Adipocyte (in vitro differentiated cells): ENCODE data around the gene POLD2.
A peak's percentile ranks its signal among the peaks of the same experiment; 100 is the strongest.
"Not testable (repeated sequence)": the region's sequence is repeated elsewhere in the genome, so short reads cannot be mapped to it uniquely, and the experiment has no call there.

ENCODE experiments used
- DNase-seq: peaks from one replicate; pipeline ENCODE4 v3.0.0-alpha.2; 2015; ENCODE audit warnings: low read depth
- H3K27me3 ChIP-seq: replicated peaks from 2 replicates; pipeline ENCODE4 v1.7.0; 2013; ENCODE audit warnings: mild to moderate bottlenecking, low read length, moderate library complexity; ENCODE audit not compliant: control insufficient read depth, insufficient read depth
- H3K36me3 ChIP-seq: 2 replicates; pipeline ENCODE4 v1.7.0; 2013; ENCODE audit warnings: low read length, mild to moderate bottlenecking, moderate library complexity; ENCODE audit not compliant: control insufficient read depth, insufficient read depth, severe bottlenecking
- H3K4me1 ChIP-seq: 2 replicates; pipeline ENCODE4 v1.7.0; 2013; ENCODE audit warnings: mild to moderate bottlenecking, low read length, moderate library complexity; ENCODE audit not compliant: control insufficient read depth, insufficient read depth
- H3K4me3 ChIP-seq: 2 replicates; pipeline ENCODE4 v1.7.0; 2013; ENCODE audit warnings: mild to moderate bottlenecking, low read length, moderate library complexity
- H3K9ac ChIP-seq: 2 replicates; pipeline ENCODE4 v1.7.0; 2013; ENCODE audit warnings: mild to moderate bottlenecking, low read length, moderate library complexity
- H3K9me3 ChIP-seq: 2 replicates; pipeline ENCODE4 v1.7.0; 2013; ENCODE audit warnings: mild to moderate bottlenecking, low read length, moderate library complexity; ENCODE audit not compliant: control insufficient read depth

Gene POLD2

DNA sequence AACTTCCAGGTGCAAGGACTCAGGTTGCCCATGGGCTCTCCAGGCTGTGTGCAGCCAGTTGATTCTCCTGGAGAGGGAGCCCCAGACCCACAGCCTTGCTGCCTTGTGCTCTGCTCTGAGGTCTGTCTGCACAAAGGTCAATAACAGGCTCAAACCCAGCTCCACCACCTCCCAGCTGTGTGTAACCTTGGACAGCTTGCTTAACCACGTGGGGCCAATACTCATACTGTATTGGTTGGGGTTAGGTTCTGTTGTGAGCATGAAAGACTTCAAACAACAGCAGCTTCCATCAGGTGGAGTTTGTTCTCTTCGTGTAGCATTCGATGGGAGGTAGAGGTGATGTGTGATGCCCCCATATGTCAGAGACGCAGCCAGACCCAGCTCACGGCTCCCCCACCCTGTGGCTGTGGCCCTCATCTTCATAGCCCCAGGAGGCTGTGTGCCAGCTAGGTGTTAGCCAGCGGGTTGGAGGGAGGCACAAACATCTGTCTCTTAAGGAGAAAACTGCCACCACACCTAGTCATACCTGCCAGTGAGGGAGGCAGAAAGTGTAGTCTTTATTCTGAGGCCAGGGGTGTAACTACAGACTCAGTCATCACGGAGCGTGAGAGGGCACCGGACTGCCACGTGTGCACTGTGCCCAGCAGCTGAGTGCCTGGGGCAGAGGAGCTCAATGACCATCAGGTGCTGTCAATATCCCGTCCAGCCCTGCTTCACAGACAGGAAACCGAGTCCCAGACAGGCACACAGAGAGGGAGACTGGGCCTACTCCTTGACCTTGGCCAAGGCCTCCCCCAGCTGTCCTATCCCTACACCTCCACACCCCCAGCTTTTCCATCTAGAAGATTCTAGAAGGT lies 8.1 kb upstream of the POLD2 start:
- Histone ChIP-seq H3K27me3 (peaks cover 3% of the 10 kb centered on the region), H3K9me3 (peaks cover 3% of the 10 kb centered on the region), H3K4me1 (peaks cover 14% of the 10 kb centered on the region), H3K9ac (no peak overlapping the region), H3K4me3 (no peak overlapping the region), H3K36me3 (no peaks in the 10 kb centered on the region)
- no peak for DNase-seq

DNA sequence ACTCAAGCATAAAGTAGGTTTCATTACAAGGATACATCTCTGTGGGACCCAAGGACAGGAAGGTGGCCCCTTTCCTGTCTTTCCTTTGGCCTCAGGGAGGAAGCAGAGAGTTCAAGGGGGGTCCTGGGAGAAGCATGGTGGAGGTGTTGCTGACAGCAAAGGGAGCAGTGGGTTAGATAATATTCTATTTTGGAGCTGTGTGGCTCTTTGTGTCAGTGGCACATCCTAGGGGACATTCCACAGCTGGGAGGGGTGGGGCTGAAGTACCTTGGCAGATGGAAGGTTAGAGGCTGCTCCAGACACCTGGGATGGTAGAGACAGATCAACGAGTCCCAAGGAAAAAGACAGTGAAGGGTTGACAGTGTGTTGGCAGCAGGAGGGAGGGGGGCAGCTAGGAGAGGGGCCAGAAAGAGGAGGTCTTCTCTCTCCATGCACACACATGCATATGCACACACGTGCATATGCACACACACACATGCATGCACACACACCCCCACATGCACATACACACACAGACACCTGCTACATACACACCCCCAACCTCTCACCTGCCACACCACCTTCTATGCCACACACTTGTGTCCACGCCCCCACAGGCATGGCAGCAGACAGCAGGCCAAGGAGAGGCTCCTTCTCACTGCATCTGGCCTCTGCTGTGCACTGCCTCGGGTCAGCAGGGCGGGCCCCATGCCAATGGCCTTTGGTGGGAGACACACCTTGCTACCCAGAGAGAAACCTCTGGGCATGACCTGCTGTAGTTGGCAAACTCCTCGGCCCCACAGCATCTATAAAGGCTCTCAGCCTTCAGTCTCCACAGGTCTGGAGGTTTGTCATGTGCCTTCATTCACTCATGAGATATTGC lies 5.6 kb upstream of the POLD2 start:
- H3K36me3 ChIP-seq, result no peaks in the 10 kb centered on the region
- no peak for DNase-seq
- H3K9me3 ChIP-seq, result peaks cover 3% of the 10 kb centered on the region
- no peaks in the 10 kb centered on the region for H3K27me3 ChIP-seq
- no peak overlapping the region for H3K4me3 ChIP-seq
- H3K4me1 ChIP-seq, result peaks cover 16% of the 10 kb centered on the region
- no peak overlapping the region for H3K9ac ChIP-seq

DNA sequence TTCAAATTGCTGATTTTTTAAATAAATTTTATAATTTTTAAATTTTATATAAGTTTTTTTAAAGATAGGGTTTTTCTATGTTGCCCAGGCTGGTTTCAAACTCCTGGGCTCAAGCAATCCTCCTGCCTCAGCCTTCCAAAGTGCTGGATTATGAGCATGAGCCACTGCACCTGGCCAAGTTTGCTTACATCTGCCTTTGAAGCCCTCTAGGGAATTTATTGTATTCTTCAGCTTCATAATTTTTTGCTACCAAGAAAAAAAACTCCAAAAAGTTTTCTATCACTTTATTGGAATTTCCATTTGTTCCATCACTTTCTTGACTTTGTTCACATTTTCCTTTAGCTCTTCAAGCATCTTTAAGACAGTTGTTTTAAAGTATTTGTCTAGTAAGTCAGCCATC lies 3.8 kb upstream of the POLD2 start:
- Histone ChIP-seq H3K4me1 (peaks cover 20% of the 10 kb centered on the region), H3K27me3 (no peaks in the 10 kb centered on the region), H3K9me3 (peaks cover 3% of the 10 kb centered on the region), H3K4me3 (no peak overlapping the region), H3K36me3 (no peaks in the 10 kb centered on the region), H3K9ac (no peak overlapping the region)
- no peak for DNase-seq

DNA sequence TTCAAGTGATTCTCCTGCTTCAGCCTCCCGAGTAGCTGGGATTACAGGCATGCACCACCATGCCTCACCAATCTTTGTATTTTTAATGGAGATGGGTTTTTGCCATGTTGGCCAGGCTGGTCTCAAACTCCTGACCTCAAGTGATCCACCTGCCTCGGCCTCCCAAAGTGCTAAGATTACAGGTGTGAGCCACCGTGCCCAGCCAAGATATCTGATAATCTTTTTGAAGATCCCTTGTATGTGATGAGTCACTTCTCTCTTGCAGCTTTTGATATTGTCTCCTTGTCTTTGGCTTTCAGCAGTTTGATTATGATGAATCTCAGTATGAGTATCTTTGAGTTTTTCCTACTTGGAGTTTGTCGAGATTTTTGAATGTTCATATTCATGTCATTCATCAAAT lies 3.2 kb upstream of the POLD2 start:
- peaks cover 19% of the 10 kb centered on the region for H3K4me1 ChIP-seq
- not testable (repeated sequence) for H3K27me3 ChIP-seq, H3K9me3 ChIP-seq, H3K9ac ChIP-seq, H3K4me3 ChIP-seq, H3K36me3 ChIP-seq, DNase-seq

DNA sequence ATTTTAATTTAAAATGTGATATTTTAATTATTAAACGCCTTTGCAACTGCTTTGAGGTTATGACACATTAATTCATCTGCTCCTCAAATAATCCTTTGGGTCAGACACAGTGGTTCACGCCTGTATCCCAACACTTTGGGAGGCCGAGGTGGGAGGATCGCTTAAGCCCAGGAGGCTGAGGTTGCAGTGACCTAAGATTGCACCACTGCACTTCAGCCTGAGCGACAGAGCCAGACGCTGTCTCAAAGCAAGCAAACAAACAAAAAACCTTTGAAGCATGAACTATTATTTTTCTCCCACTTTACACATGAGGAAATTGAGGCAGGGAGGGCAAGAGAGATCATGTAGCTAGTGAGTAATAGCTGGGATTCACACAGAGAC lies 1.5 kb upstream of the POLD2 start:
- Histone ChIP-seq H3K9me3 (peaks cover 3% of the 10 kb centered on the region), H3K27me3 (no peaks in the 10 kb centered on the region), H3K9ac (no peak overlapping the region), H3K4me3 (no peak overlapping the region), H3K36me3 (peaks cover 20% of the 10 kb centered on the region), H3K4me1 (peaks cover 22% of the 10 kb centered on the region)
- no peak for DNase-seq

DNA sequence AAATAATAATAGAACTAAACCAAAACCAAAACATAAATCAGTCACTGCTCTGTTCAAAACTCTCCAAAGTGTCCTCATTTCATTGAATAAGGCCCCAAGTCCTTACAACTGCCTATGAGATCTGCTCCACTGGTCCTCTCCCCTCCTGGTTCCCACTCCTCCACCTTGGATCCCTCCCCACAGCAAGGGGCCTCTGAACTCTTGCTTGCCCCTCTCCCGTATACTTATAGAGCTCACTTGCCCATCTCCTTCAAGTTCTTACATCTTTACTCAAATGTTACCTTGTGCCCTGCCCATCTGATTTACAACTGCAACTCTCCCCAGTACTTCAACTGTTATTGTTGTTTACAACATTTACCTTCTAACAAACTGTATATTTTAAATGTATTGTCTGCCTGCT lies 819 bp downstream of the POLD2 start:
- Histone ChIP-seq H3K27me3 (no peaks in the 10 kb centered on the region), H3K4me1 (peaks cover 26% of the 10 kb centered on the region), H3K9ac (peak overlapping the region; percentile 84), H3K9me3 (peaks cover 3% of the 10 kb centered on the region), H3K4me3 (peak overlapping the region; percentile 85), H3K36me3 (peaks cover 34% of the 10 kb centered on the region)
- no peak for DNase-seq

DNA sequence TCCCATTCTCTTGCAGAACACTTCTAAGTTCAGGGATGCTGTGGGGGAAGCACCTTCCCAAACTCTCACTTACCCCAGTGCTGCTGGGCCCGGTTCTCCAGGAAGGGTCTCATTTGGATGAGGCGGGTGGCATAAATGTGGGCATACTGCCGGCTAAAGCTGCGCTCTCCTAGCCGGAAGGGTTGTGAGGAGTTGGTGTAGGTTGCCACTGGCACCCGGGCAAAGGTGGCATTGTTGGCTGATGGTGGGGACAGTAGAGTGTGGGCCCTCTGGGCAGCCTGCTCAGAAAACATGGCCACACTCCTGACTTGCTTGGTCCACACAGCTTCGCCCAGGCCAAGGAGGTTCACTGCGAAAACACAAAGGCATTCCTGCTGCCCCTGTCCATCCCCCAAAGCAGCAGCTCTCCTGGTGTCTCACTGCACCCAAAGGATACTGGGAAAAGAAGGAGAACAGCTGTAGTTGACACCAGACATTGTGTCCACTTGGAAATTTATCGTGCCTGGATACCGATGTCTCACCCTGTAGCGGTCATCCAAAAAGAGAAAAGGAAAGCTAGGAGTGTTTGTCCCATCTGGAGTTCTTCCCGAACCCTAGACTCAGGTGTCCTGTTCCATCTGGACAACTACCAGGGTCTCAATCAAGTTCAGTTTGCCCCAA lies 1.5 kb downstream of the POLD2 start:
- H3K4me3 ChIP-seq, result peak overlapping the region; percentile 85

DNA sequence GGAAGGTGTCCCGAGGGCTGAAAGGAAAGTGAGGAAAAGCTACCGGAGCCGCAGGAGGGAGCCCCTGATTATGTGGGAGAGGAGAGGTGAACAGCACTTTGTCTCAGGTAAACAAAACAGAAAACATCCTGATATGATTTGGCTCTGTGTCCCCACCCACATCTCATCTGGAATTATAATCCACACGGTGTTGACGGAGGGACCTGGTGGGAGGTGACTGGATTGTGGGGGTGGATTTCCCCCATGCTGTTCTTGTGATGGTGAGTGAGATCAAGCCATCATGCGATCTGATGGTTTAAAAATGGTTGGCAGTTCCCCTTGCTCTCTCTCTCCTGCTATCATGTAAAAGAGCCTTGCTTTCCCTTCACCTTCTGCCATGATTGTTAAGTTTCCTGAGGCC lies 3.0 kb downstream of the POLD2 start:
- peaks cover 50% of the 10 kb centered on the region for H3K36me3 ChIP-seq

More for the DNA sequence above, 1.5 kb downstream of the POLD2 start:
- Histone ChIP-seq H3K9ac (no peak overlapping the region), H3K36me3 (peaks cover 38% of the 10 kb centered on the region), H3K27me3 (no peaks in the 10 kb centered on the region), H3K4me1 (peaks cover 26% of the 10 kb centered on the region), H3K9me3 (no peaks in the 10 kb centered on the region)
- no peak for DNase-seq

DNA sequence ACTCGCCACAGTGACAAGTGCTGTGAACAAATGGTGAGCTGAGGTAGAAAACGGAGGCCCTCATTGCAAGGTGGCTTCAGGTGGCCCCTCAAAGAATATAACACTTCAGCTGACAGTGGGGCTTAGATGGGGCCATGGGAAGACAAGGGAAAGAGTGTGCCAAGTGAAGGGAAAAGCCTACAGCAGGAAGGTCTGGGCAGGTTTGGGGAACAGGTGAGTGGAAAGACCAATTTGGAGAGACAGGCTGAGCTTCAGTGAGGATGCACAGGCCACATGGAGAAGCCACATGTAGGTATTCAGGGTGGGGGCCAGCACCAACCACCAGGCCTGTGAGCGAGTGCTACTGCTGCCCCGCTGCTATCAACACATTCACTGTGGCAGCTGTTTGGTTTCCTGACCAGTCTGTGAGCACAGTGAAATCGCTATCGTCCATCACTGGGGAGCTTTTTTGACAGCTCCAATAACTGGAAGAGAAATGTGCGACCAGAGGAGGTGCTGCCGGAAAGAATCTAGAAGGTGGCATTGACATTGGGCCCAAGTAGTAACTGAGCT lies 3.4 kb downstream of the POLD2 start:
- DNase-seq, result no peak
- Histone ChIP-seq H3K36me3 (peaks cover 55% of the 10 kb centered on the region), H3K4me1 (peaks cover 26% of the 10 kb centered on the region), H3K27me3 (no peaks in the 10 kb centered on the region), H3K9ac (no peak overlapping the region), H3K4me3 (no peak overlapping the region), H3K9me3 (no peaks in the 10 kb centered on the region)

More for the DNA sequence above, 3.0 kb downstream of the POLD2 start:
- no peak for DNase-seq
- H3K9ac ChIP-seq, result peak overlapping the region; percentile 5
- no peaks in the 10 kb centered on the region for H3K27me3 ChIP-seq
- no peak overlapping the region for H3K4me3 ChIP-seq
- H3K9me3 ChIP-seq, result no peaks in the 10 kb centered on the region
- peaks cover 26% of the 10 kb centered on the region for H3K4me1 ChIP-seq

DNA sequence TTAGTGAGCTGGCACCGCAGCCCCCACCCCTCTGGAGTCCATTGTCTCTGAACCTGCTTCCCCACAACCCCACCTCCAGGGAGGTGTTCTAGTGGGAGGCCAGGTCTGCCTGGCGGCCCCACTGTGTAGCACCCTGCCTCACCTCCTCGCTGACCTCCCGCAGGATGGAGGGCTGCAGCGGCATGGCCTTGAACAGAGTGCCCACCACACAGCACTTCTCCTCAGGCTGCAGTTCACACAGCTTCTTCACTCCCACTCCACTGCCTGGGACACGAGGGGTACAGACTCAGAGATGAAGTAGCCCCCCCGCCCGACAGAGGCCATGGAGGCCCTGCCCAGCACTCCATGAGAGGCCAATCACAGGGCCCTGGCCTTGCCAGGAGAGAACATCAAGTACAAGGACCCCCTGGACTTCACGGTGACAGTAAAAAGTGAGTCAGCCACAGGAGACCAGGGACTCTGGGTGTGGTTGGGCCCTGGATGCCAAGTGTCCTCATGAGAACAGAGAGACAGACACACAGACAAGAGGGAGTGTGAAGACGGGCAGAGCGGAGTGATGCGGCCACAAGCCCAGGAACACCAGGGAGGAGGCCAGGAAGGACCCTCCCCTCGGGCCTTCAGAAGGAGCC lies 5.4 kb downstream of the POLD2 start:
- DNase-seq, result no peak
- Histone ChIP-seq H3K4me3 (no peak overlapping the region), H3K27me3 (no peaks in the 10 kb centered on the region), H3K9ac (no peak overlapping the region), H3K9me3 (no peaks in the 10 kb centered on the region), H3K4me1 (peaks cover 23% of the 10 kb centered on the region), H3K36me3 (peaks cover 68% of the 10 kb centered on the region)
